GM19455 (cell line): ENCODE results near the gene ETNPPL.

ENCODE experiments used
- ATAC-seq: cut with Tn5 transposase; IDR thresholded peaks from one replicate; pipeline ENCODE4 v1.9.1; 2021; ENCODE audit not compliant: unreplicated experiment

The ETNPPL gene

DNA sequence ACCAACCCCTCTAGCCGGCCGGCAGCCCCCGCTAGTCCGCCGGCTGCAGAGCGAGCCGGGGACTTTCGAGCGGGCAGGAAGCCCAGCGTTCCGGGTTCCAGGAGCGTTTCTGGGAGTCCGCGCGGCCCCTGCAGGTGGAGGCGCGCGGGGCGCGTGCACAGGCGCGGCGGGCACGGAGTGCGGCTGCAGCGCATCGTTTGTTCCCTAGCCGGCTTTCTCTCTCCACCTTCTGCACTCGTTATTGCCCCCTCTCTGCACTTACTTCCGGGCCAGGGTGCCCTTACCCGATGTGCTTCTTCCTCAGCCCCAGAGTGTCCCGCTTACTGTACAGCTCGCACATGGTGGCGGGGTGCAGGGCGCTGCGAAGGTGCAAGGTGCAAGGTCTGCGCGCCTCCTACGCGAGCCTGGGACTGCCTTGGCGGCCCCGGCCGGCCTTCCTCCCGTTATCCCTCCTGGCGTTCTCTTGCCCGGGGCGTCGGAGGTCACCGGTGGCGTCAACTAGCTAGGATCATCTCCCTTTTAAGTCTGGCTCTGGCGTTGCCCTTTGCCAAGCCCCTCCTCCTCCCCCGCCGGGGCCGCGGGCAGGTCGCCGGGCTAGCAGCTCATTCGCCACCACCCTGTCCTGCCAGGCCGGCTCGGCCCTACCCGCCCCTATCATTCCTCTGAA, at the start of gene ETNPPL:
Gene ETNPPL (minus strand): TSS at position 495 of the 667 bp plus-strand sequence. CDS start 155 bp downstream, at position 340.
- no peak for ATAC-seq

DNA sequence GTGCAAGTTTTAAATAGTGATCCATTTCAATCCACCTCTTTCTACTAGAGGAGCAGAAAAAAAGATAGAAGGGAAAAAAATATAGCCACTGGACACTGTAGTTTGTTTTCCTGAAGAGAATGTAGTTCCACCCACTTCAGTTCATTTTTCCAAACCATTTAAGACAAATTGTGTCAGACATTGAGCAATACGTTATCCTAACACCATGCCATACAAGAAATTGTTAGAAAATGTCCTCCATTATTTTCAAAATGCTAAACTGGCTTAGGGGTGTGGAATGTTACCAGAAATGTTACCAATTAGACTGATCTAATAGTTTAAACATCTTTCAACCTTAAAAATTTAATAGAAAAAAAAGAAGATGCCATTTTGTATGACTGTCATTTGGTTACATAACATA, 48.6 kb upstream of the ETNPPL start:
- ATAC-seq = no peak

DNA sequence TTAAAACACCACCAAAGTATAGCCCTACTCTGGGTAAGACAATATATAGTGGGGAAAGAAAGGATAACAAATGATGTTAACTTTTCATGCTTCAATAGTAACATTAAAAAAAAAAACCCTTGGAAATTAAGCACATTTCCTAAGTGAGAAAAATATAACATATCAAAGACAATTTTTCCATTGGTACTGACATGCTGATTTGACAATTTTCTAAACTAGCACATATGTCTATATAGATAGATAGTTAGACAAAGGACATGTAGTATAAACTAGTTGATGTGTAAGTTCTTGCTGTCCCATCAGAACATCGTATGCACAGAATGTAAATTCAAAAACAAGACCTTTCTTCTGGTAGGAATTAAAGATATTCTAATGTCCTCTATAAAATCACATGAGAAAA, 47.2 kb upstream of the ETNPPL start:
- ATAC-seq = no peak

DNA sequence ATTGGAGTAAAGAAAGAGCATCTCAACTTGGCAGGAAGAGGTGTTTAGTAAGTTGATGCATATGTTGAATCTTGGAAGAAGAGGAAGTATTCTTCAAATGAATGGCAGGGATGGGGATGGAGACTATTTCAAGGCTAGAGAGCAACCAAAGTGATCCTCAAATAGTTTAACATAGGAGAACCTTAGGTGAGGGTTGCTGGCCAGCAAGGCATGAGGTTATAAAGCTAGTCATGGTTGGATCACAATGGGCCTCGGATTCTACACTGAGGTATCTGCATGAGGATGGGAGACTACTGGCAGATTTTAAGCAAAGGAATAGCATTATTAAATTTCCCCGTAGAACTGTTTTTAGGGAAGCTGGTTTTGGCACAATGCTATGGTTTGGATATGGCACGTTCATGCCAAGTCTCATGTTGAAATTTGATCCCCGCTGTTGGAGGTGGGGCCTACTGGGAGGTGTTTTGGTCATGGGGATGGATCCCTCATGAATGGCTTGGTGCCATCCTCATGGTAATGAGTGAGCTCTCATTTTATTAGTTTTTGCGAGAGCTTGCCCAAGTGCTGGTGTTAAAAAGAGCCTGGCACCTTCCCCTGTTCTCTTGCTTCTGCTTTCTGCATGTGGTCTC, 41.9 kb upstream of the ETNPPL start:
- no peak for ATAC-seq

DNA sequence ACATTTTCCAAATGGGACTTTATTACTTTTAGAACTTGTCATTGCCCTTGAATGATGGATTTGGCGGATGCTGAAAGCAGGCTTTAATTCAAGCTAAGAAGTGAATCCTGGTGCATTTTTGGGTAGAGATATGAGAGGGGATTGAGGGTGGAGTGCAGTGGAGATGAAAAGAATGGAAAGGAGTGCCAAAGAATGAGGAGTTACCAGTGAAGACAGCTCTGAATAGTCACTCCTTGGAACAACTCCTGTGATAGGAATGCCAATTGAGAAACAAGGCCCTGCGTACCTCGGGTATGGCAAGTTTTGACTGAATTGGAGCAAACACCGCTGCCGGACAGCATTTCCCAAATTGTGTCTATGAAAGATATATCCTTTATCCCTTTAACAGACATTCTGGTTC, 36.5 kb upstream of the ETNPPL start:
- no peak for ATAC-seq

DNA sequence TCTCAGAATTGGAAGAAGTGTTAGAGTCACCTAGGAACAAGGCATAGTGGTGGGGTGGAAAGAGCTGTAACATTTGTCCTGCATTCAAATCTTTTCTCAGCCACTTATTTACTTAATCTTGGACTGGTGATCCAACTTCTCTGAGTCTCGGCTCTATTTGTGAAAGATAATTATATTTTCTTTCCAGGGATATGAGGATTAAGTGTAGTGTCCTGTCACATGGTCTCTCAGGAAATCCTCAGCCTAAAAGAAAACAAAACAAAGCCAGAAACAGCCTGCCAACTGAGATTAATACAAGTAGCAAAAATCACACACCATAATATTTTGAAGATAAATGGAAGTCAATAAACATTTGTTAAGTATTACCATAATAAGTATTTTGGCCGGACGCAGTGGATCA, 33.3 kb upstream of the ETNPPL start:
- ATAC-seq = no peak

DNA sequence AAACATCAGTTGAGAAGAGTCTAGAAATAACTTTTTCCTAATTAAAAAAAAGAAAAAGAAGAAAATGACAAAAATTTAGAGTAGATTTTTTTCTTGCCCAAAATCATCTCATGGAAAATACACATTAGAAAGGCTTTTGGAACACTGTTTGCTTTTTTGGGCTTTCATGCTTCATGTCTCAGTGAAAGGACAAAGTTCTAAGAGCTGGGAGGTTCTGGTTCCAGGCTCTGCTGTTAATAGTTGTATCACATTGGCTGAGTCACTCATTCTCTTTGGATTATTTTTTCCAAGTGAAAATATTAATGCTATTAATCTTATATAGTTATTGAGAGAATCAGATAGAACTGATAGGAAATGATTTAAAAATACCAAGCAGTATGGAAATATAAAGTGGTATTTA, 32.9 kb upstream of the ETNPPL start:
- ATAC-seq = no peak

DNA sequence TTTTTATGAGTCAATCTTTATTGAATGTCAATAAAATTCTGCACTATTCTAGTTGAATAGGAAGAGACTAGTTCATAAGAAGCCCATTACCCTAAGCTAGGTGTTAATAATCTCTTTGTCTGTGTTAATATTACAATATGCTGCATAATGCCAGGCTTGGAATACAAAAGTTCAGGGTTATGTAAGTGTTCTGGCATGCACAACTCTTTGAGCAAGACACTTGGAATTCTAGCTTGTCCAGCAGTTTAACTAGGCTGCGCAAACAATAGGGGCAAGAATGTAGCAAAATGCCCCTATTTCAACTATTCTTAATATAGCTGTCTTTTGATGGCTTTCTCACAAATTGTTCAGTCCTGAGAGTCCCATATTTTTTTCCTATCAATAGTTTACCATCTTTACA, 31.3 kb upstream of the ETNPPL start:
- ATAC-seq = no peak

DNA sequence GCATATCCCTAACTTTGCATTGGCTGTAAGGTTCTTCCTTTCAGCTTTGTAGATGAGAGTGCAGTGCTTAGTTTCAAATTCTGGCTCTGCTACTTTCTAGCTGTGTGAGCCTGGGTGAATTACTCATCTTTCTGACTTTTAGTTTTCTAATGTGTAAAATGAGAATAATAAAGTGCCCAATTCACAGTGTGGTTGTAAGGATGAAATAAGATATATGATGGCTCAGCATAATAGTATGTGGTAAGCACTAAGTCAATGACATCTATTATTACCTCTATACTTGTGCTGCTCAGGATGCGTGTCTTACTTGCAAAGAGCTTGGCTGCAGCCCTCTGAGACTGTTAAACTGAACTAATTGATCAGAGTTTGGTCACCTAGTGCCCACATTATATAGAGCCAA, 30.6 kb upstream of the ETNPPL start:
- no peak for ATAC-seq

DNA sequence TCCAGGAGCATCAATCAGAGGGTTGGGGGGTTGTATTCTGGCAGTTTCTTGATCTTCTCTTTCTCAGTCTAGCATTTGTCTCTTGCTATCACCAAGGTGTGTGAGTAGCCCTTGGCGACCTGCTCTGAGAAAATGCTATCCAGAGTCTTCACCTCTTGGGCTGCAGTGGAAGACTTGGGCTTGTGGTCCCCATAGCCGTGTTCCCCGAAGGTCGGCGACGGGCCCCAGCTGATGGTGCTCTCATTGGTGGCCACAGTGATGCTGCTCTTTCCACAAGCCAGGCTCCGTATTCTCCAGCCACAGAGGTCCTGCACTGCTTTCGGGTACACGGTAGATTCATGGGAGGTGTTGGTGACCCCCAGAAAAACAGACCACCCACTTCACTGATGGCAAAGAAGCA, 25.9 kb upstream of the ETNPPL start:
- no peak for ATAC-seq

DNA sequence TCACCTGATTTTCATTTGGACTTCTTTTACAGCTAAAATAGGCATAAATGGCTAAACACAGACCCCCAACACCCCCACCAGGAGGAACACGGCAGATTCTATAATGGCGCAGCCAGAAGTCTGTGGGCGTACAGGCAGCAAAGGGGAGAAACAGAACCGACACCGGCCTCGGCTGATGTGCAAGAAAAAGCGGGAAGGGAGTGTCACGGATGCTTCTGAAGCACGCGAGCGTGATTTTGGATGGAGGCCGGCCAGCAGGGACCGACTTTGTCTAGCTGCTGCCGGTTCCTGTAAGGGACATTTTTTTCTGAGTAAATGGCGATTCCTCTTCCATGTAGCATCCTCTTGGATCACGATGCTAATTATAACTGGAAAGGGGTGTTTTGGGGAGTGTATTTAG, 24.9 kb upstream of the ETNPPL start:
- no peak for ATAC-seq

DNA sequence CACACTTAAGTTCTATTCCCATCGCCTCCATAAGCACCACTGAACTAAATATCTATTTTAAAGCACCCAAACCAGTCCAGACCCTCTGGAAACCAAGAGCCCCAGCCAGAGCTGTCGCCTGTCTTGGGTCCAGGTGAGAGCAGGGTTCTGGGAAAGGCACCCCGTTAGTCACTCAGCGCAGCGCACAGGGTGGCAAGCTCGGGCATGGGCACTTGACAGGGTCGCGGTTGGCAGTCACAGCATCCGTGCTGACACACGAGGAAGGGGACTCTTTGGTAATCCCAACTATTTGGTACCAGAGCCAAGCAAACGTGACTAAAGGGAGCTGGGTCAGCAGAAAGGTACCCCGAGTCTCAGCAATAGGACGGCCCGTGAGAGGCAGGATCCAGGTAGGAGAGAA, 24.3 kb upstream of the ETNPPL start:
- ATAC-seq = no peak

DNA sequence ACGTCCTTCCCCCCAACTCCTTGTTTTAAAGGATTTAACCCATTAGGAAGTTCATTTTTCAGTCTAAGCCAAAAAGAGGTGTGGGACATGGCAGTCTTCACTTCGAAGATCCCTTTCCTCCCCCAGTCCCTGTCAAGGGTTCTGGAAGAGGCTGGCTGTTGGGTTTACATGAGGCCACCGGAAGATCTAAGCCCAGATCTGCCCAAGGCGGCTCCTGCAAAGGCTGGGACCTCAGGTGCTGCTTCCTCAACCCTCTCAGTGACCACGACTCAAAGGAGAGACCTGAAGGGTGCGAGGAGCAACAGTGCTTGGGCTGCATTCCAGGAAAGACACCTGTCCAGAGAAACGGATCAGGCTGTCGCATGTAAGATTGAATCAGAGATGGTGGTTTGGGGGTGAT, 23.5 kb upstream of the ETNPPL start:
- no peak for ATAC-seq

DNA sequence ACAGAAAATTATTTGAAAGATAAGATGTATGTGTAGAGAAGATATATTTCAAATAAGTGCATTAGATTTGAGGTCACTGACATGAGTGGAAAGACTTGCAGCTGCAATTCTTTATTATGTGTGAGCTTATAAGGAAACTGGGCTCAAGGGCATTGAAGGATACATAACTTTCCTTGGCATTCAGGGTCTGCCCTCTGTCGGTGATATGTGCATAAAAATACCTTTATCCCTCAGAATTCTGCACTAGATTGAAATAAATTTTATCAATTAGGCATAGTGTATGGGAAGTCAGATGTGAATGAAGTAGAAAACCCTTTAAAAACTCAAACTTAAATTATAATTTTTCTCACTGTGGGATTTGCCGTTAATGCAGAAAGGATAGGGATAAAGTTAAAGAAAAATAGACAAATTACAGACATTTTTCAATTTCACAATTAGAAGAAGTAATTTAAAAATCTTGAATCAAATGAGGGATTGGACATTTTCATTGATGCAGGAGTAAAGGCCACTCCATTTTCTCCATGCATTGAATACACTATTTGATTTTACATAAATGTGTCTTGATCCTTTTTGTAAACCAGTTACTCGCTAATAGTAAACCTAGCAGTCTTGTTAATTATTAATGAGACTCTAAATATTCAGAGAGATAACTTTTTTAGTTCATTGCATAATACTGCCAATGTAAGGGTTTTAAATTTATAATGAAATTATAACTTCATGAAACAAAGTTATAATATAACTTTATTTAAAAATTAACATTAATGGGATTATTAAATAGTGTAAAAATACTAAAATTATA, 21.0 kb upstream of the ETNPPL start:
- no peak for ATAC-seq

DNA sequence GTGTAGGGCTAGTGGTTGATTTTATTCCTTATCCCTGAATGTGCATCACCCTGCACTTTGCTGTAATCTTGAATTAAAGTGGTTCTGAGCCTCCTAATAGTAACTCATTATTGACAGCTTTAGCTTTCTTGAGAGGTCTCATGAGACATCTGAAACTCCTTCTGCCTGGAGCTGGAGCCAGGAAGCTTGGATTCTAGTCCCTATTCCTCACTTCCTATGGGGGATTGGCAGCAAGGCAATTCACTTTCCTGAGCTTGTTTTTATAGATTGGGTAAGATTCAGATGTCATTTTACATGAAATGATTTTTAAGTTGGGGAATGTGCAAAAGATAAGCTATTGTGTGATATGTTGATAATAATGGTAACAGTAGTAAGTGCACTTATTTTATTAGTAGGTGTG, 17.1 kb upstream of the ETNPPL start:
- ATAC-seq = no peak

DNA sequence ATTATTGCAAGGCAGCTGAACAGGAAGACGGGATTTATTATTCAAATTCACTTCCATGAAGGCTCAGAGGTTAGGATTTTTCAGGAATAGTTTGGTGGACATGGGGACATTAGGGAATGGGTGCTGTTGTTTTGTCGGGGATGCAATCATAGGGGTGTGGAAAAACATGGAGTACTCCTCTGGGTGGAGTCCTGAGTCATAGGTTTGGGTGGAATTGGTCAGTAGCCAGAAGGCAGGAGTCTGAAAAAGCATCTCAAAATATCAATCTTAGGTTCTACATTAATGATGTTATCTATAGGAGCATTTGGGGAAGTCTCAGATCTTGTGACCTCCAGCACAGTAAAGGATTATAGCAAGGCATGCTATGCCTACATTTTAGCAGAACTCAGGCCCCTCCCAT, 14.5 kb upstream of the ETNPPL start:
- ATAC-seq = no peak

DNA sequence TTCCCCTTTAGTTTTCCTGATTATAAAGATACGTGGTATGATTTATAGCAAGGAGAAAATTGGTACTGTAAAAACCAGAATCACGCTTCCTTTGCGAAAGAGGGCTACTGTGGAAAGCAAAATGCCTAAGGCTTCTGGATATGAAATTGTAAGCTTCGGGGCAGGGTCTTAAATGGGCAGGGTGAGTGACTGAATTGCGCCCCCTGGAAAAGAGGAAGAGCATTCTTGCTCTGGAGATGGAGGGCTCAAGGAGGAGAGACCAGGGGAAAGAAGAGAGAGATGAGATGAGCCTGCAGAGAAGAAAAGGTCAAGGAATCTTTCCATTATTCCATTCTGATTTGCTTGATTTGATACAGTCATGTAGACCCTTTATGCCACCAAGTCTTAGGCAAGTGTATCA, 13.1 kb upstream of the ETNPPL start:
- ATAC-seq = no peak

DNA sequence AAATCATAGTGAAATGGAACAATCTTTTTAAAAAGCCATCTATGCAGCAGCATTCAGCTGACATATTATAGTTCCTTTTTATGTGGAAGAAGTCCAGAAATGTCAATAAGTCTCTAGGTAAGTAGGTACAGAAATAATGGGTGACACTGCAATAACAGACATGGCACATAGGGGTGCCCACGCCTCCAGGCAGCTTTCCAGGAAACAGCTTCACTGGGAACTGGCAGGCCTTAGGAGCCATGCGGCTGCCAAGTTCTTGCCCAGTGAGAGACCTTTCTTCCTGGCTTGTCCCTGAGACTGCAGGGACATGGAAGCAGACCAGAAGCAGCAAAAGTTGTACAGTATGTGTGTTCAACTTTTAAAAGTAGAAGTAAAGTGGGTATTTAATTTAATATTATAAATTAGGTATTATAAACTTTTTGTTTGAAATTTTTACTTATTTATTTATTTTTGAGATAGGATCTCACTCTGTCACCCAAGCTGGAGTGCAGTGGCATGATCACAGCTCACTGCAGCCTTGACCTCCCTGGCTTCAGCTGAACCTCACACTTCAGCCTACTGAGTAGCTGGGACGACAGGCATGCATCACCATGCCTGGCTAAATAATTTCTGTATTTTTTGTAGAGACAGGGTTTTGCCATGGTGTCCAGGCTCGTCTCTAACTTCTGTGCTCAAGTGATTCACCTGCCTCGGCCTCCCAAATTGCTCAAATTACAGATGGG, 12.1 kb upstream of the ETNPPL start:
- ATAC-seq = no peak

DNA sequence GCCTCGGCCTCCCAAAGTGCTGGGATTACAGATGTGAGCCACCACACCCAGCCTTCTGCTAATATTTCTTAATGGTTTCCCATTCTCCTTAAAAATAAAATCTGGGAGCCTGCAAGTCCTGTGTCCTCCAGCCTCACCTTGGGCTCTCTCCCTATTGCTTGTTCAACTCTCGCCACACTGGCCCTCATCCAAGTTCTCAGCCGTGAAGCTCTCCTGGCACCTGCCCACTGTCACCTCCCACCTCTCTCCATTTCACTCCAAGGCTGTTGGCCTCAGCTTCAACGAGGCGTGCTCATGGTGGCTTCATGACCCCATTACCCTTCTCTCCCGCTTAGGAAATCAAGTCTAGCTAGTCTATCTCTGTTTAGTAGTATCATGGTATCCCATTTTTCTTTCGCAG, 9.5 kb upstream of the ETNPPL start:
- no peak for ATAC-seq

DNA sequence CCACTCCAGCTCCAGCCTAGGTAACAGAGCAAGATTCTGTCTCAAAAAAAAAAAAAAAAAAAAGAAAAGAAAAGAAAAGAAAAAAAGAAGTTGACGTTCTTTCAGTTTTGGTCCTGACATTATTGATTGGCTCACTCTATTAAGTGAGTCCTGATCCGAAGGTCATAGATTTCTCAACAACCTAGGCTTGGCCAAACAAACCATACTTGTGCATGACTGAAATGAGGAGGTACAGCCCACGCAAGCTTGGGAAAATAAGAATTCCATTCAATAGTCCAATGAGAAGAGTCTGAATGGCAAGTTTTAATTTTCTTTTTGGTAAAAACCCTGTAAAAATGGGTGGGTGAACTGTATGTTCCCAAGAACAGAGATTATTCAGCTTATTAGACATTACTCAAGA, 3.2 kb upstream of the ETNPPL start:
- ATAC-seq = no peak

DNA sequence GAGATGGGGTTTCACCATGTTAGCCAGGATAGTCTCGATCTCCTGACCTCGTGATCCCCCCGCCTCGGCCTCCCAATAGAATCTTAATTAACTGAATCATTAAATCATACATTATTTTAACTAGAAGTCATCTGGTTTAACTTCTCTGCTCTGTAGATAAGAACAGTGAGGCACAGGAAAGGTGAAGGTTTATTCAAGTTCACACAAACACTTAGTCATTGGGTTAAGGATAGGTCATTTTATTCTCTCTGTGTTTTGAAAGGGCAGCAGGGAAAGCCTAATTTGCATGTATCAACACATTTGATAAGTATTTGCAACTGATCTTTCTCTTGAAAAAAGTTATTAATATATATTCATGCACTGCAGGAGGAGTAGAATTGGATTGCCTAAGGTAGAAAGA, 1.1 kb upstream of the ETNPPL start:
- ATAC-seq = no peak

DNA sequence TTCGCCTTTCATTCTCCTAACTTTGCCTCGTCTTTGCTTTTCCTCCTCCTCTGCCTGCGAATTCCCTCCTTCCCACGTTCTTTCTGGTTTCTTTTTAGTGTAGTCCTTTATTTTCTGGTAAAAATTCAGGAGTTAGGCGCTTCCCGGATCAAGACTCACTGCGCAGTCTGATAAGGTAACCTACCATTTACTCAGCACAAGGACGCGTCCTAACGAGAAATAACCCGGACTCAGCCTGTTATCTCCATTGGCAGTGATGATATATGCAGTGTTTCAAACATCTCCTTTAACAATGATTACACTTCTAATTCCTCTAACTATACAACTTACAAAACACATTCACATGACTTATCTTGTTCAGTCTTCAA, 357 bp upstream of the ETNPPL start:
- no peak for ATAC-seq
